Neural progenitor cell (in vitro differentiated cells): ENCODE measurements around the gene DNER. TPM values are rescaled to one million over a fixed set of nuclear protein-coding genes. Genes with fewer than 3 reads are reported as not detected.

Experiments
- DNase-seq: peaks from one replicate; pipeline ENCODE4 v3.0.0-alpha.2; 2016; ENCODE audit warnings: low spot score
- H2AFZ ChIP-seq: fragments of 200-600 bp; sonication (generic); replicated peaks from 2 replicates; pipeline ENCODE4 v1.6.1; 2016; ENCODE audit warnings: antibody characterized with exemption
- H3F3A ChIP-seq: fragments of 200-600 bp; sonication (generic); 2 replicates; pipeline ENCODE4 v1.6.1; 2016; ENCODE audit warnings: antibody characterized with exemption, low read depth
- H3K27ac ChIP-seq: fragments of 200-600 bp; sonication (generic); 2 replicates; pipeline ENCODE4 v1.5.1; 2016; ENCODE audit warnings: mild to moderate bottlenecking
- H3K27me3 ChIP-seq: fragments of 200-600 bp; sonication (generic); 2 replicates; pipeline ENCODE4 v1.6.1; 2016; ENCODE audit warnings: mild to moderate bottlenecking, moderate library complexity
- H3K36me3 ChIP-seq: fragments of 200-600 bp; sonication (generic); 2 replicates; pipeline ENCODE4 v1.5.1; 2016
- H3K4me1 ChIP-seq: fragments of 200-600 bp; sonication (generic); 2 replicates; pipeline ENCODE4 v1.6.1; 2016; ENCODE audit warnings: mixed run types
- H3K4me2 ChIP-seq: fragments of 200-600 bp; sonication (generic); 2 replicates; pipeline ENCODE4 v1.6.1; 2016
- H3K4me3 ChIP-seq: fragments of 200-600 bp; sonication (generic); 2 replicates; pipeline ENCODE4 v1.5.1; 2016
- H3K79me2 ChIP-seq: fragments of 200-600 bp; sonication (generic); 2 replicates; pipeline ENCODE4 v1.6.1; 2016; ENCODE audit warnings: low read depth
- H3K9ac ChIP-seq: fragments of 200-600 bp; sonication (generic); 2 replicates; pipeline ENCODE4 v1.6.1; 2016
- H3K9me3 ChIP-seq: fragments of 200-600 bp; sonication (generic); 2 replicates; pipeline ENCODE4 v1.5.1; 2016; ENCODE audit warnings: low read depth
- H4K20me1 ChIP-seq: fragments of 200-600 bp; sonication (generic); 2 replicates; pipeline ENCODE4 v1.6.1; 2016; ENCODE audit warnings: low read depth
- H3K27ac Mint-ChIP-seq: 3 replicates; pipeline ENCODE4 v1.8.0; 2021; ENCODE audit warnings: mixed read lengths
- H3K27me3 Mint-ChIP-seq: 2 replicates; pipeline ENCODE4 v1.8.0; 2022; ENCODE audit warnings: low read depth, mild to moderate bottlenecking, inconsistent platforms, moderate library complexity, mixed read lengths; ENCODE audit not compliant: insufficient read depth
- H3K36me3 Mint-ChIP-seq: 3 replicates; pipeline ENCODE4 v1.8.0; 2021; ENCODE audit warnings: mixed read lengths
- H3K4me1 Mint-ChIP-seq: 3 replicates; pipeline ENCODE4 v1.8.0; 2021; ENCODE audit warnings: mixed read lengths
- H3K4me3 Mint-ChIP-seq: 3 replicates; pipeline ENCODE4 v1.8.0; 2021; ENCODE audit warnings: mild to moderate bottlenecking, moderate library complexity, mixed read lengths
- H3K9me3 Mint-ChIP-seq: 3 replicates; pipeline ENCODE4 v1.8.0; 2020; ENCODE audit warnings: mixed read lengths
- EZH2 ChIP-seq: fragments of 200-600 bp; sonication (generic); IDR thresholded peaks from 2 replicates; pipeline ENCODE4 v1.6.1; 2017; ENCODE audit warnings: antibody characterized with exemption, mild to moderate bottlenecking, moderate library complexity
- EZH2phosphoT487 ChIP-seq: fragments of 200-600 bp; sonication (generic); IDR thresholded peaks from 2 replicates; pipeline ENCODE4 v1.6.1; 2017; ENCODE audit warnings: antibody characterized with exemption
- total RNA-seq: library from RNA; depleted of rRNA; stranded (reverse); fragments of >200 nt; gene quantifications from 2 replicates; pipeline ENCODE4 v1.2.3, GENCODE V29; 2015; ENCODE audit warnings: low replicate concordance
- TF ChIP-seq, protein P1 (sequence below): fragments of 200-600 bp; sonication (generic); IDR thresholded peaks from 2 replicates; pipeline ENCODE4 v1.5.1; 2017; ENCODE audit warnings: antibody characterized with exemption, mild to moderate bottlenecking

The DNER gene
- total RNA-seq, 1 donor from 2014 or later: 0.97 TPM

DNA sequence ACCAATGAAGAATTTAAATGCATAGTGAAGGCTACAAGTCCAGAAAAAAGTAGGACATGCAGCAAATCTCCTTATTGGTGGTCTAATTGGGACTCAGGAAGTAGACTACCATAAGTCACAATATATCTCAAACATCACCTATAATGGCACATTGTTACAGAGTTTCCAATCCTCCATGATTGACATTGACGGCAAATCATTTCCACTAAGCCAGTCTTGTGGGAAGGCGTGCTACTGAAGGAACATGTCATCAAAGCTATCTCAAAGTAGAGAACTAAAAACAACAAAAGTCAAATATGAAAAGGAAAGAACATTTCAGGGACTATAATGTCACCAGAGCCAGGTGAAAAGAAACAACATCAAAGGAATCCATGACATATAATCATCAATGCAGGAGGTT is 276.9 kb downstream of the DNER start:
- H2AFZ ChIP-seq: no peak overlapping the region
- no peaks in the 10 kb centered on the region for H3F3A ChIP-seq
- H3K4me1 Mint-ChIP-seq: no peaks in the 10 kb centered on the region
- H3K27me3 Mint-ChIP-seq: peaks cover 6% of the 10 kb centered on the region
- no peaks in the 10 kb centered on the region for H3K36me3 Mint-ChIP-seq
- no peaks in the 10 kb centered on the region for H3K36me3 ChIP-seq
- no peak overlapping the region for H3K27ac ChIP-seq
- no peak overlapping the region for H3K27ac Mint-ChIP-seq
- TF ChIP-seq EZH2 (no peak), EZH2phosphoT487 (no peak)
- TF ChIP-seq, protein P1, sequence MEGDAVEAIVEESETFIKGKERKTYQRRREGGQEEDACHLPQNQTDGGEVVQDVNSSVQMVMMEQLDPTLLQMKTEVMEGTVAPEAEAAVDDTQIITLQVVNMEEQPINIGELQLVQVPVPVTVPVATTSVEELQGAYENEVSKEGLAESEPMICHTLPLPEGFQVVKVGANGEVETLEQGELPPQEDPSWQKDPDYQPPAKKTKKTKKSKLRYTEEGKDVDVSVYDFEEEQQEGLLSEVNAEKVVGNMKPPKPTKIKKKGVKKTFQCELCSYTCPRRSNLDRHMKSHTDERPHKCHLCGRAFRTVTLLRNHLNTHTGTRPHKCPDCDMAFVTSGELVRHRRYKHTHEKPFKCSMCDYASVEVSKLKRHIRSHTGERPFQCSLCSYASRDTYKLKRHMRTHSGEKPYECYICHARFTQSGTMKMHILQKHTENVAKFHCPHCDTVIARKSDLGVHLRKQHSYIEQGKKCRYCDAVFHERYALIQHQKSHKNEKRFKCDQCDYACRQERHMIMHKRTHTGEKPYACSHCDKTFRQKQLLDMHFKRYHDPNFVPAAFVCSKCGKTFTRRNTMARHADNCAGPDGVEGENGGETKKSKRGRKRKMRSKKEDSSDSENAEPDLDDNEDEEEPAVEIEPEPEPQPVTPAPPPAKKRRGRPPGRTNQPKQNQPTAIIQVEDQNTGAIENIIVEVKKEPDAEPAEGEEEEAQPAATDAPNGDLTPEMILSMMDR: no peak
- H3K4me1 ChIP-seq: no peaks in the 10 kb centered on the region
- H3K4me2 ChIP-seq: no peak overlapping the region
- H3K79me2 ChIP-seq: no peaks in the 10 kb centered on the region
- no peak overlapping the region for H3K4me3 ChIP-seq
- no peaks in the 10 kb centered on the region for H4K20me1 ChIP-seq
- H3K9me3 ChIP-seq: no peaks in the 10 kb centered on the region
- no peaks in the 10 kb centered on the region for H3K9me3 Mint-ChIP-seq
- DNase-seq: no peak
- H3K27me3 ChIP-seq: no peaks in the 10 kb centered on the region
- no peak overlapping the region for H3K4me3 Mint-ChIP-seq
- no peak overlapping the region for H3K9ac ChIP-seq

DNA sequence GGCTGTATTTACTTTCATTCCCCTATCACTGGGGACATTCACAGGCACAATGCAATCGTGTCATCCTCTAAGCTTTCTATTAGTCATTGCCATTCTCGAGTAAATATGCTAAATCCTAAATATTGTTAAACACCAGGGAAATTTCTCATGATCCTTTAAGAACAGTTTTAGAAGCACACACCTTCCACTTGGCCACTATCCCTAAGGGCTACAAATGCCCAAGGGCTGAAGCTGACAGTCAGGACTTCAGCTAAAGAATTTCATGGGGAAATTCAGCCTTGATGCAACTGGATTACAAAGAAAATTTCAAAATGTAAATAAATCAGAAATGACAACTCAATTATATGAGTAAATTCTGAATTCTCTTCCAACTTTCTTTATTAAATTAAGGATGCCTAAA is 280.2 kb downstream of the DNER start:
- no peak for DNase-seq
- no peak overlapping the region for H3K9ac ChIP-seq
- H2AFZ ChIP-seq: no peak overlapping the region
- TF ChIP-seq EZH2: no peak
- TF ChIP-seq, protein P1: no peak
- no peak for TF ChIP-seq EZH2phosphoT487
- H3K4me1 ChIP-seq: no peaks in the 10 kb centered on the region
- no peaks in the 10 kb centered on the region for H3K79me2 ChIP-seq
- no peaks in the 10 kb centered on the region for H3F3A ChIP-seq
- no peaks in the 10 kb centered on the region for H3K36me3 ChIP-seq
- no peaks in the 10 kb centered on the region for H3K4me1 Mint-ChIP-seq
- no peak overlapping the region for H3K4me3 ChIP-seq
- no peak overlapping the region for H3K27ac Mint-ChIP-seq
- no peak overlapping the region for H3K4me3 Mint-ChIP-seq
- H3K27ac ChIP-seq: no peak overlapping the region
- H3K27me3 Mint-ChIP-seq: peaks cover 2% of the 10 kb centered on the region
- H4K20me1 ChIP-seq: no peaks in the 10 kb centered on the region
- H3K9me3 Mint-ChIP-seq: no peaks in the 10 kb centered on the region
- no peak overlapping the region for H3K4me2 ChIP-seq
- no peaks in the 10 kb centered on the region for H3K9me3 ChIP-seq
- no peaks in the 10 kb centered on the region for H3K27me3 ChIP-seq
- no peaks in the 10 kb centered on the region for H3K36me3 Mint-ChIP-seq

DNA sequence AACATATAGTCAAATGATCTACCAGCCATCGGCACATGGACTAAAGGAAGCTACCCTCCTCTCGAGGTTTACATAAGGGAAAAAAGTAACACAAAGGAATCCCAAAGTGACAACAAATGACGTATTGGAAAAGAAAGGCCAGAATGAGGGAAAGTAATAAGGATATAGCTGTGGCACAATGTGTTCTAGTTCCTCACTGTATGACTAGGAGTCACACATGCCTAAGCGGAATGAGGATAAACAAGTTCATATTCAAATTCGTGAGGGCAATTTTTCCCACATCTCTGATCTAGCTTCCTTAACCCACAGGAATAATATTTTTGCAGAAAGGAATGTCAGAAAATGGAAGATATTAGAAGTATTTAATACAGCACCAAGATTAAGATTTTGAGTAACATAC is 281.0 kb downstream of the DNER start:
- H3K4me3 Mint-ChIP-seq: no peak overlapping the region
- Histone ChIP-seq H3K27me3 (no peaks in the 10 kb centered on the region), H3K79me2 (no peaks in the 10 kb centered on the region), H3K9ac (no peak overlapping the region), H3K27ac (no peak overlapping the region), H3K9me3 (no peaks in the 10 kb centered on the region), H3K4me2 (no peak overlapping the region), H3K36me3 (no peaks in the 10 kb centered on the region), H2AFZ (no peak overlapping the region), H3K4me3 (no peak overlapping the region), H4K20me1 (no peaks in the 10 kb centered on the region), H3F3A (no peaks in the 10 kb centered on the region), H3K4me1 (no peaks in the 10 kb centered on the region)
- no peaks in the 10 kb centered on the region for H3K36me3 Mint-ChIP-seq
- no peak overlapping the region for H3K27ac Mint-ChIP-seq
- H3K27me3 Mint-ChIP-seq: peaks cover 2% of the 10 kb centered on the region
- no peaks in the 10 kb centered on the region for H3K9me3 Mint-ChIP-seq
- no peak for DNase-seq
- TF ChIP-seq EZH2phosphoT487 (no peak), EZH2 (no peak)
- TF ChIP-seq, protein P1: no peak
- no peaks in the 10 kb centered on the region for H3K4me1 Mint-ChIP-seq
